ENCODE results near the gene MTAP. TPM values are rescaled to one million over a fixed set of nuclear protein-coding genes. Genes with fewer than 3 reads are reported as not detected.
A peak's percentile ranks its signal among the peaks of the same experiment; 100 is the strongest.

The MTAP gene
- polyA plus RNA-seq, 1 experiment = 14.2 TPM

DNA sequence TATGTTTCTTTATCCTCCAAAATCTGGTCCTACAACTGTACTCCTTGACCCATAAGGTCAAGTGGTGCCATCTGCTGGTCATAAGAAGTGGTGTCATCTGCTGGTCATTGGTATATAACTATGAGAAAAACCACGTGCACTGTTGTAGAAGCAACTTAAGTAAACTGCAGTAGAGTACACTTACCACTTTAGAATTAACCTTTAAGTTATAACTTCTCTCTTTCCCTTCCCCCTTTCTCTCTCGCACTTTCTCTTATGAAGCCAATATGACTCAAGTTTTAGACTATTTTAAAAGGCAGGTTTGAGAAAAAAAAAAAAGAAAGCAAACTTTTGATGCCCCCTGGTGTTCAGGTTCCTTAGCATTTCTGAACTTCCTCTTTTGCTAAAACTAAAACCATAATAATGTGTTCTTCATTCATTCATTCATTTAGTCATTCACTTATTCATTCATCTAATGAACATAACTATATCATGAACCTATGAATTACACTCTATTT, 12.8 kb upstream of the MTAP start:
- TF ChIP-seq, protein P1, sequence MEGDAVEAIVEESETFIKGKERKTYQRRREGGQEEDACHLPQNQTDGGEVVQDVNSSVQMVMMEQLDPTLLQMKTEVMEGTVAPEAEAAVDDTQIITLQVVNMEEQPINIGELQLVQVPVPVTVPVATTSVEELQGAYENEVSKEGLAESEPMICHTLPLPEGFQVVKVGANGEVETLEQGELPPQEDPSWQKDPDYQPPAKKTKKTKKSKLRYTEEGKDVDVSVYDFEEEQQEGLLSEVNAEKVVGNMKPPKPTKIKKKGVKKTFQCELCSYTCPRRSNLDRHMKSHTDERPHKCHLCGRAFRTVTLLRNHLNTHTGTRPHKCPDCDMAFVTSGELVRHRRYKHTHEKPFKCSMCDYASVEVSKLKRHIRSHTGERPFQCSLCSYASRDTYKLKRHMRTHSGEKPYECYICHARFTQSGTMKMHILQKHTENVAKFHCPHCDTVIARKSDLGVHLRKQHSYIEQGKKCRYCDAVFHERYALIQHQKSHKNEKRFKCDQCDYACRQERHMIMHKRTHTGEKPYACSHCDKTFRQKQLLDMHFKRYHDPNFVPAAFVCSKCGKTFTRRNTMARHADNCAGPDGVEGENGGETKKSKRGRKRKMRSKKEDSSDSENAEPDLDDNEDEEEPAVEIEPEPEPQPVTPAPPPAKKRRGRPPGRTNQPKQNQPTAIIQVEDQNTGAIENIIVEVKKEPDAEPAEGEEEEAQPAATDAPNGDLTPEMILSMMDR (IDR thresholded peaks at IDR 0.05; ENCODE audit: insufficient read depth, low read depth, low read length) = peak; percentile 71
- peak; percentile 63 for DNase-seq (ENCODE audit: low read depth)
- 0 out of 2 replicates have a peak overlapping the region, but pooled peaks have one; percentile 17 for H3K4me3 ChIP-seq (ENCODE audit: low read depth, low read length)
- H3K27me3 ChIP-seq (ENCODE audit: control insufficient read depth, insufficient read depth, low read length) = no peaks in the 10 kb centered on the region
- POLR2A ChIA-PET = no interaction called here
- CTCF ChIA-PET = interaction anchor here (0.8 to 2.9 kb wide), 26 partner anchors 10 to 554 kb away, joined by 3 to 24 read pairs (median 6); partner anchors contain the start of gene MTAP
- no peaks in the 10 kb centered on the region for H3K36me3 ChIP-seq (ENCODE audit: control insufficient read depth, insufficient read depth, low read length)

DNA sequence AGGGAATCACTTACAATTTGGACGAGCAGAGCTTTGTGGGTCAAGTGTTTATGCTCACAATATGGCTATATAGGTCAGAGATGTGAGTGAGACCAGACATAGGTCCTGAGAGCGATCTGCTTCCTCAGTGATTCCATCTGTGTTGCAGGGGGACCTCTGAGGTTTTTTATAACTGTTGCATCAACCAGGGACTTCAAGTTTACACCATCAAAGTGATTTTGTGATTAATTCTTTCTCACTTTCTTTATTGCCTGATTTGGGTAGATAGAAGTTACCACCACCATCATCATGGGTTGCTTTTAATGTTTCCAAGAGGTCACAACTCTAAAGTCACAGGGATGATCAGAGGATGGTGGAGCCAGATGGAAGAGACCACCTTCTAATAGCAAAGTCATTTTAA, 7.0 kb upstream of the MTAP start:
- ChIA-PET POLR2A (no interaction called here), CTCF (interaction anchor here (1.2 kb wide), 1 partner anchor 361 kb away, joined by 6 read pairs; no protein-coding TSS in a partner anchor)
- no peak for DNase-seq (ENCODE audit: low read depth)
- TF ChIP-seq, protein P1 (IDR thresholded peaks at IDR 0.05; ENCODE audit: insufficient read depth, low read depth, low read length) = no peak
- Histone ChIP-seq H3K4me3 (ENCODE audit: low read depth, low read length) (no peak overlapping the region), H3K36me3 (ENCODE audit: control insufficient read depth, insufficient read depth, low read length) (no peaks in the 10 kb centered on the region), H3K27me3 (ENCODE audit: control insufficient read depth, insufficient read depth, low read length) (no peaks in the 10 kb centered on the region)

DNA sequence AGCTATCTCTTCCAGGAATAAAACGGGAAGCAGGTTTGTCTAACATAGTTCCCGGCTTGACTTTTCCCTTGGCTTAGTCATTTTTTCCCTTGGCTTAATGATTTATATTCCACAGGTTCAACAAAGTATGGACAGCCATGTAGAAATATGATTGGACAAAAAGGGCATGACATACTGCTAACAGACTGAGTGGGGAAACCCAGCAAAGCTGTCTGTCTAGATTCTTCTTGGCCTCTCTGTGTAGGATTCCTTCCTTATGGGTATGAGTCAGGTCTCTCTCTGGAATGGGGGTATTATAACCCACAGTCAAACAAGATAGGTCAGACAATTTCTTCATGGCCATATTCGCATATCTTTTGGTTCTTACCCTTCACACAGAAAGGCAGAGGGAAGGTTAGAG, 5.7 kb upstream of the MTAP start:
- ChIA-PET POLR2A (interaction anchor here (0.6 kb wide), 1 partner anchor 284 kb away, joined by 4 read pairs; no protein-coding TSS in a partner anchor), CTCF (interaction anchor here (0.9 kb wide), 1 partner anchor 331 kb away, joined by 3 read pairs; no protein-coding TSS in a partner anchor)
- DNase-seq (ENCODE audit: low read depth) = no peak
- TF ChIP-seq, protein P1 (IDR thresholded peaks at IDR 0.05; ENCODE audit: insufficient read depth, low read depth, low read length) = no peak
- Histone ChIP-seq H3K36me3 (ENCODE audit: control insufficient read depth, insufficient read depth, low read length) (no peaks in the 10 kb centered on the region), H3K4me3 (ENCODE audit: low read depth, low read length) (no peak overlapping the region), H3K27me3 (ENCODE audit: control insufficient read depth, insufficient read depth, low read length) (no peaks in the 10 kb centered on the region)

DNA sequence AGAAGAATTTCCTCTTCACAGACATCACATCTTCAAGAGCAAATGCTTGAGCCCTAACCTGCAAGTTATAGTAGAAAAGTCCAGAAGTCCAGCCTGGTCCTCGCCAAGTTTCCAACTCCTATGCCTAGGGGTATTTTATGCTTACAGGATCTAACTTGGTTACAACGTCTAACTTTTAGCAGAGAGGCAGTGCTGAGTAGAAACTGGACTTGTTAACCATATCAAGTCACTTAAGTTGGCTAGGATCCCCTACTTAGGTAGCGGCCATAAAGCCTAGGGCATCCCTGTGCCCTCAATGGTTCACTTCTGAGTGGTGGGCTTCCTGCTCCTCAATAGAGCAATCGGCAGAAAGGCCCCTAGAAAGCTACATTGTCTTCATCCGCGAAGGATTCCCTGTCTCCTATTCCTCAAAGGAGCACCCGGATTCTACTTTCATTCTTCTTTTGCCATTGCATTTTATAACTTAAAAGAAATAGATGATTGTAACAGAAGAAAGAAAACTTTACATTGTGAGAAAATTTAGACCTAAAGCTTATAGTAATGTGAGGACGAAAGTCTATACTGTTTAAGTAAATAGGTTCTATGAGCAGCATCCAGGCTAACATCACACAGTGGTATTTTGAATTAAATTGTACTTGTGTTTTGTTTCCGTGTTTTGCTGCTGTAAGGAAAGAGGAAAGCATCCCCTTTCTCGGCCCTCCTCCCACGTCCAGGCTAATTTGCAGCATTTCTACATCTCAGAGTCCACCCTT, 1.3 kb upstream of the MTAP start:
- Histone ChIP-seq H3K4me3 (ENCODE audit: low read depth, low read length) (peak overlapping the region; percentile 77), H3K36me3 (ENCODE audit: control insufficient read depth, insufficient read depth, low read length) (no peaks in the 10 kb centered on the region), H3K27me3 (ENCODE audit: control insufficient read depth, insufficient read depth, low read length) (no peaks in the 10 kb centered on the region)
- ChIA-PET CTCF (interaction anchor here (1.4 to 4.3 kb wide), 4 partner anchors 10 to 475 kb away, joined by 3 to 31 read pairs (median 12); partner anchors contain the start of gene CDKN2B), POLR2A (interaction anchor here (0.6 kb wide), 1 partner anchor 186 kb away, joined by 4 read pairs; no protein-coding TSS in a partner anchor)
- TF ChIP-seq, protein P1 (IDR thresholded peaks at IDR 0.05; ENCODE audit: insufficient read depth, low read depth, low read length) = no peak
- no peak for DNase-seq (ENCODE audit: low read depth)
